ENCODE measurements around the gene ZFPM1.
"Not testable (repeated sequence)": the region's sequence is repeated elsewhere in the genome, so short reads cannot be mapped to it uniquely, and the experiment has no call there.

Gene ZFPM1

DNA sequence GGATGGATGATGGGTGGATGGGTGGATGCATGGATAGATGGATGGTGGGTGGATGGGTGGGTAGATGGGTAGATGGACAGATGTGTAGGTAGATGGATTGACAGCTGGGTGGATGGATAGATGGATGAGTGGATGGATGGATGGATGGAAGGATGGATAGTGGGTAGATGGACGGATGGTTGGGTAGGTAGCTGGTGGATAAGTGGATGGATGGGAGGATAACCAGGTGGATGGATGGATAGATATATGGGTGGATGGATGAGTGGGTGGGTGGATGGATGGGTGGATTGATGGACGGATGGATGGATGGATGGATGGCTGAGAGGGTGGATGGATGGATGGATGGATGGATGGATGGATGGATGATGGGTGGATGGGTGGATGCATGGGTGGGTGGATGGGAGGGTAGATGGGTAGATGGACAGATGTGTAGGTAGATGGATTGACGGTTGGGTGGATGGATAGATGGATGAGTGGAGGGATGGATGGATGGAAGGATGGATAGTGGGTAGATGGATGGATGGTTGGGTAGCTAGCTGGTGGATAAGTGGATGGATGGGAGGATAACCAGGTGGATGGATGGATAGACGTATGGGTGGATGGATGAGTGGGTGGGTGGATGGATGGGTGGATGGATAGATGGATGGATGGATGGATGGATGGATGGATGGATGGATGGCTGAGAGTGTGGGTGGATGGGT, 65.5 kb downstream of the ZFPM1 start:
- DNase-seq: not testable (repeated sequence)

DNA sequence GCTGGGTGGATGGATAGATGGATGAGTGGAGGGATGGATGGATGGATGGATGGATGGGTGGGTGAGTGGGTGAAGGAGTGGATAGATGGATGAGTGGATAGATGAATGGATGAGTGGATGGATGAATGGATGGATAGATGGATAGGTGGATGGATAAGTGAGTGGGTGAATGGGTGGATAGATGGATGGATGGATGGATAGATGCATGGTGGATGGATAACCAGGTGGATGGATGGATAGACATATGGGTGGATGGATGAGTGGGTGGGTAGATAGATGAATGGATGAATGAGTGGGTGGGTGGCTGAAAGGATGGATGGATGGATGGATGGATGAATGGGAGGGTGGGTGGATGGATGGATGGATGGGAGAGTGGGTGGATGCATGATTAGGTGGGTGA, 66.2 kb downstream of the ZFPM1 start:
- DNase-seq: no peak

DNA sequence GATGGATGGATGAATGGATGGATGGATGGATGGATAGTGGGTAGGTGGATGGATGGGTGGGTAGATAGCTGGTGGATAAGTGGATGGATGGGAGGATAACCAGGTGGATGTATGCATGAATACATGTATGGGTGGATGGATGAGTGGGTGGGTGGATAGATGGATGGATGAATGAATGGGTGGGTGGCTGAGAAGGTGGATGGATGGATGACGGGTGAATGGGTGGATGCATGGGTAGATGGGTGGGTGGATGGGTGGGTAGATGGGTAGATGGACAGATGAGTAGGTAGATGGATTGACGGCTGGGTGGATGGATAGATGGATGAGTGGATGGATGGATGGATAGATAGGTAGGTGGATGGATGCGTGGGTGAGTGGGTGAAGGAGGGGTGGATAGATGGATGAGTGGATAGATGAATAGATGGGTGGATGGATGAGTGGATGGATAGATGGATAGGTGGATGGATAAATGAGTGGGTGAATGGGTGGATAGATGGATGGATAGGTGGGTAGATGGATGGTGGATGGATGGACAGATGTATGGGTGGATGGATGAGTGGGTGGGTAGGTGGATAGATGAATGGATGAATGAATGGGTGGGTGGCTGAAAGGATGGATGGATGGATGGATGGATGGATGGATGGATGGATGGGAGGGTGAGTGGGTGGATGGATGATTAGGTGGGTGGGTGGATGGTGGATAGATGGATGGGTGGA, 67.0 kb downstream of the ZFPM1 start:
- no peak for DNase-seq

DNA sequence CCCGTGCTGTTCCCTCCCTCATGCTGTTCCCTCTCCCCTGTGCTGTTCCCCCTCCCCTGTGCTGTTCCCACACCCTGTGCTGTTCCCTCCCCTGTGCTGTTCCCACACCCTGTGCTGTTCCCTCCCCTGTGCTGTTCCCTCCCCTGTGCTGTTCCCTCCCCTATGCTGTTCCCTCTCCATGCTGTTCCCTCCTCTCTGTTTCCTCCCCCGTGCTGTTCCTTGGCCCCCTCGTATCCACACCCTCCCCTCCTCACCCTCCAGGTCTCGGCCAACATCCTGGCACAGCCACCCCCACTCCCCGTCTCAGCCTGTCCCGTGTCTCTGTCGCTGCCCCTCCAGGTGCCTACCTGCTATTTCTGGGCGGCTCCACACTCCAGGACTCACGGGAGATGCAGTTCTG, 68.6 kb downstream of the ZFPM1 start:
- DNase-seq: no peak

DNA sequence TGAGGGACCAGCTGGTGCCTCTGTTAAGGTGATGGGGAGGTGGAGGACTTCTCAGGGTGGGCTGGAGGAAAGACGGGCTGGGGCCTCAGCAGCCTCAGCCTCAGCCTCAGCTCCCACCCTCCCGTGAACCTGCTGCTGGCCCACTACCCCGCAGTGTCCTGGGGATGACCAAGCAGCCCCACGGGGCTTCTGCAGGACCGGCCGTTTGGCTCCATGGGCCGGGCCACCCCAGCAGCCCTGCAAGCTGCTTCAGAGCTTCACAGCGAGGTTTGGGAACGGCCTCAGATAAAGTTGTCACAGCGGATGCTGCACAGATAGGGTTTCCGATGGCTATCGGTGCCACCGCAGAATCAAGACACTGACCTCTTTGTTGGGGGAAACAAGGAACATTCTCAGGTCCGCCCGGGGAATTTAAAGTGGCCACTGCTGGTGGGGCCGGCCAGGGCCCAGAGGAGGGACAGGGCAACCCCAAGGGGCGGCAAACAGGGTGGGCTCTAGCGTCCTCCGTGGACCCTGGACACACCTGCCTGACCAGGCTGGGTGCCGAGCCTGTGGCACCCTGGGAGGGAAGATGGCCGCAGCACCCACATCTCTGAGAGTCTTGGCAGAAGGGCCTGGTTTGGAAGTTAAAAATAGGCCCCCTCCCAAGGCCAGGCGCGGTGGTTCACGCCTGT, 69.3 kb downstream of the ZFPM1 start:
- no peak for DNase-seq

DNA sequence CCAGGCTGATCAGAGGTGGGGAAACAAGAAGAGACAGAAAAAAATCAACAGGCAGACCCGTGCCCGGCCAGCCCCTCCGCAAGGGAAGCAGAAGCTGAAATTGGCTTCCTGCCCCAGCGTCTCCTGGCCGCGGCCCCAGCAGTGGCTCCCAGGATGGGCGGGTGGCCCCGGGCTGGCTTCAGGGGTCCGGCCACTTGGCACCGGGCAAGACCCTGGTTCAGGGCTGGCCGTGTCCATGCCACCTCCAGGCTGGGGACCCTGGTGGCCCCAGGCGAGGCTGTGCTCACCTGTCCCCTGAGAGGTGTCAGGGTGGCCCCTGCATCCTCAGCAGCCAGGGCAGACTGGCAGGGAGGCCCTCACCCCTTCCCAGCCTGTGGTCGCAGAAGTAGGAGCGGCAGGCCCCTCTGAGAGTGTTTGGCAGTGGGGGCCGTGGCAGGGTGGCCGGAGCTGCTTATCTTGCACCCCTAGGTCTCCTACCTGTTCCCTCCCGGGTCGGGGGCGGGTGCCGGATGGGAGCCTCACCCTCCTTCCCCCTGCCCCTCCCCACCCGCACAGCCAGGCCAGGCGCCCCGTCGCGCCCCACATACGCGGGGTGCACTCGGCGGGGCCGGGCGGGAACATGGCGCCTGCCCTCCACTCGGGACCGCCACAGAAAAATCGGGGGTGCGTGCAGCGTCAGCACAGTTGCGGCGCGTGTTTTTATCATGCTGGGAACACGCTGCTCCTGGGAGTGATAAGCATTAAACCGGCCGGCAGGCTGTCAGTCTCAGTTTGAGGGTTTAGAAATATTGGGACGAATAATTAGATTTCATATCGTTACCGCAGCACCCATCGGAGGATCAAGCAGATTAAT, 70.5 kb downstream of the ZFPM1 start:
- no peak for DNase-seq

DNA sequence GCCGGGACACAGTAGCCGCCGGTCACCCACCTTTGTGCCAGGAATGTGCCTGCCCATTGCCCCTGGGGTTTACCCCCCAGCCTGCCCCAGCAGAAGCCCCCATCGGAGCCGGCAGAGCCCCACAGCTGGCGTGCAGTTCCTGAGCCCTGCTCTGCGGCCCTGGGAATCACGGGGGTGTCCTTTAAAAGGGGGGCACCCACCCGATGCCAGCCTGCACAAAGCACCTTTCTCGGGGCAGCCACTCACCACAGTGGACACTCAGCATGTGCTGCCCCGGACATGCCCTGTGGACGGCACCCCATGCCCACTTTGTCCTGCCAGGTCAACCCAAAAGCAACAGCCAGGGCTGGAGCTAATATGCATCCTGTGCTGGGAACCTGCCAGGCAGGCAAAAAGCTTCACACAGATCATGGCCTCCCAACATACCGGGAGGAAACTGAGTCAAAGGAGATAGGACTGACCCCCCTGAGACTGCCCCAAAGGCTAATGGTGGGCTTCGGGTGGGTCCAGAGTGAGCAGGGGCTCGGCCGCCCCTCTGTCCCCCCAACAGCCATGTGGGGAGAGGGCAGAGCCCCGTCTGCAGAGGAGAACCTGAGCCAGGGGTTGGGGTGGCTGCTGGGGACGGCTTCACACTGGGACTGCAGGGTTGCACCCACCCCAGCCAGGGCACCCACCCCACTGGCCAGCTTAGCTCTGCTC, 71.3 kb downstream of the ZFPM1 start:
- DNase-seq: no peak

DNA sequence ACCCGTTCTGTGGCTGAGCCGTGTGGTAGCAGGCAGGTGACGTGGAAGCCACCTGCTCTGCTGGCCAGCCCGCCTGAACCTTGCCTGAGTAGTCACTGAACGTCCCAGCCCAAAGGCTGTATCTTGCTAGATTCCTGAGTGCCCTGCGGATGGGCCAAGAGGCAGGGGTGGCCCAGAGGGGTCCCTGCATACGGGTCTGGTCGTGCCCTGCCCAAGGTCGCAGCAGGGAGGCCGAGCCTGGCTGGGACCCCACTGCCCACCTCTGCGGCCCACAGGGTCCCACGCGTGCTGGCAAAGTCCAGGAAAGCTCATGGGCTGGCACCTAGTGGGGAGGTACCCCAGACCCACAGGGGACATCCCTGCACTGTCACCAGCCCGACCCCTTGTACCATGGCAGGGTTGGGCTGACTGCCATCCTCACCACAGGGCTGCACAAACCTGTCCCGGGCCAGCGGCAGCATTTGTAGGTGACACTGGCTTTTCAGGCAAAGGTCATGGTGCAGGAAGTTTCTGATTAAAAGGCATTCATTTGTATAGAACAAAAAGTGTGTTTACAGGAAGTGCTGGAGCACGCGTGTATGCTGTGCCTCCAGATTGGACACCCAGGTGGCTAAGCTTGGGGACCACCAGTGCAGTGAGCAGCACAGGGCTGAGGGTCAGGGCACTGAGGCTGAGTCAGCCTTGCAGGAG, 72.0 kb downstream of the ZFPM1 start:
- DNase-seq: no peak

DNA sequence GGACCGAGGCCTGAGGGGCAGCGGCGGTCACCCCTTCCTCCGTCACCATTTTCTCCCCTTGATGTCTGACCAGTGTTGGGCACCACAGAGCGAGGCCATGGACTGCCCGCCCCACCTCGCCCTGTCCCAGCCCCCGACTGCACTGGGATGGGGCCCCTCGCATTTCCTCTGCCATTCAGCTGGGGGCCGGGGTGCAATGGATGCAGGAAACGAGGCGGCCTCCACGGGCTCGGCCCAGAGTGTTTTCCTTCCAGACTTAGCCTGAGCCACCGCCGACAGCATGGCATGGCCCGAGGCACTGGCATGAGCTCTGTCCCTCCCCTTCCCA, 72.5 kb downstream of the ZFPM1 start:
- DNase-seq: no peak

DNA sequence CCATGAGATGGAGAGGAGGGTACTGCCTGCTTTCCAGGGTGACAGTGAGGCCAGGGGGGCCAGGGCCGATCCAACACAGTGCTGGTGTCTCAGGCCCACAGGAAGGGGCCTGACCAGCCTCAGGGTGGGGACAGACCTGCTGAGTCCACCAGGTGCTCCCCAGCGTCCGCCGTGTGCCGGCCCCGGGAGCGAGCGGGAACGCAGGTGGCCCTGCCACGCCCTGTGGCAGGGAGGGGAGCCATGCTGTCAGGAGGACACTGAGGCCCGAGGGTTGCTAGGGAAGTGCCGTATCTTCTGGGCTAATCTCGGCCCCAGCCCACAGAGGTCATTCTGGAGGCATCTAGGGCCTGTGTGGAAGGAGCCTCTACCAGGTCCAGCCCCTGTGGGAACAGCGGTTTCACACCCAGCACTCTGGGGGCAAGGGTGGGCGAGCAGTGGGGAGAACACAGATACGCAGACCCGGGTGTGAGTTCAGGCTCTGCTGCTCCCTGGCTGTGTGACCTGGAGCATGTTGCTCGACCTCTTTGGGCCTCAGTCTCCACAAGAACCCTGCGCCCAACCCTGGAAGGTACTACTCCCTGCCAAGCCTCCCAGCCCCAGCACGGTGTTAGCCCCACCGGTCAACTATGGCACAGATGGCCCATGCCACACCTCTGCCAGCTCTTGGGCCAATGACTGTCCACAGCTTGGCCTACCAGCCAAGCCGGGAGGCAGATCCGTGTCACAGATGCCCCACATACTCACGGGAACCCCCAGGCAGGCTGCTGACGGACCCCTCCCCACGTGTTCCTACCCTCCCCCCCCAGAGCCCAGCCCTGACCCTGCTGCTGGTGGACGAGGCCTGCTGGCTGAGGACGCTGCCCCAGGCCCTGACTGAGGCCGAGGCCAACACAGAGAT, 73.2 kb downstream of the ZFPM1 start:
- DNase-seq: no peak

DNA sequence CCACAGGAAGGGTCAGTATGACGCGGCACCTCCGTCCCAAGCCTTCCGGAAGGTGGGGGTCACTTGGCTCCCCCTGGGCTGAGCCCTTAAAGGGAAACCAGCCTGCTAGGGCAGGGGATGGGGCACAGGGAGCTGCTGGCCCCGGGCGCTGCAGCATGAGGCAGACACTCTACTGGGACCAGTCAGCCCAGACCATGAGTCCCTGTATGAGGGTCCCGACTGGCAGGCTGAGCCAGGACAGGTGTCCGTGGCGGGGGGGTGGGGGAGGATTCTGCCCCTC, 73.8 kb downstream of the ZFPM1 start:
- DNase-seq: no peak

DNA sequence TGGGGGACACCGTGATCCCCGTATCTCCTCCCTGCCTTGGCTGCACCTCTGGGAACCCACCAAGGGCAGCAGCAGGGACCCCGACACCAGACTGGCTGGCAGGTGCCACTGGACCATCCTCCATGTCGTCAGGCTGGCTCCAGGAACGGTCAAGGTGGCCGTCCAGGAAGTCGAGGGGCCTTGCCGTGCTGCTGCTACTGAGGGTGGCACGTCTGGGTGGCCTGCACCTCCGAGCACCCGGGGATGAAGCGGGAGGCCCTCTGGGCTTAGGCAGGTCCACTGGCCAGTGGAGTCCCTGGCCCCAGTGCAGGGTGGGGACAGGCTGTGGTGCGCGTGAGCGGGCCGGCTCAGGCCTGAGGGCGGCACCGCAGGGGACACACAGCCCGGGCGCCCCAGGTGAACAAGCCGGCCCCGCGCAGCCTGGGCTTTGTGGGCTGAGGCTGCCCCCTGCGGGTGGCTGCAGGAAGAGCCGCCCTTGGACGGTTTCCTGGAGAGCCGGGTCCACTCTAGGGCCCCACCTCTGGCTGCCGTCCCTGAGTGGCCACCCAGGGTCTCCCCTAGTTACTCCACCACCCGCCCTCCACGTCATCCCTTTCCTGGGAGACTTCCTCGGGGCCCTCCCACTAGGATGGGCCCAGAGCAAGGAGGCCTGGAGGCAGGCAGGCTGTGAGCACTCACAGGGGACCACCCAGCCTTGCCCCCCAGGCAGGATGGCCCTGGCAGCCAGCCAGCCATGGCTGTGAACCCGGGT, 74.3 kb downstream of the ZFPM1 start:
- DNase-seq: no peak

DNA sequence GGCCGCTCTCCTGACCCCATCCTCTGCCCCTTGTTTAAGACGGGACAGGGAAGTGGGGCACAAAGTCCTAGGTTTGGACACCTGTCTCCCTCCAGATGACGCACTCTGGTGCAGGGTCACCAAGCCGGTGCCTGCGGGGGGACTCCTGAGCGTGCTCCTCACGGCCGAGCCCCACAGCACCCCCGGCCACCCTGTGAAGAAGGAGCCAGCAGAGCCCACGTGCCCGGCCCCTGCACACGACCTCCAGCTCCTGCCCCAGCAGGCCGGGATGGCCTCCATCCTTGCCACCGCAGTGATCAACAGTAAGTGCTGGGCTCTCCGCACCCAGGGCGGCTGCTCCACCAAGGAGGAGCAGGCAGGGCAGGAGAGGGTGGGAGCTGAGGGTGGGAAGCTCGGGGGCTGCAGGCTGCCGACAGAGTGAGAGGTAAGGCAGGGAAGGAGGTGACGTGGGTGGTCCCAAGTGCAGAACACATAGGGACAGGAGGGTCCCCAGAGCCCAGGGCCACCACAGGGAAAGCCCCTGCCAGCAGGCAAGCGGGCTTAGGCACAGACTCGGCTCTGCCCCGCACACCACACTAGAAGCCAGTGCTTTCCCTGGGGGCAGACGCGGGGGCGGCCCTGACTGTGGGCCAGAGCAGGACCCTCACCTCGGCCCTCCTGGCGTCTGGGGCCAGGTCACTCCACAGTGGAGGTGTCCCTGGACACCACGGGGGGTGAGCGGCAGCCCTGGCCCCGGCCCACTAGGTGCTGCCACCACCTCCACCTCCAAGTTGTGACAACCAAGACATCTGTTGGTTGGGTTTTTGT, 75.1 kb downstream of the ZFPM1 start:
- no peak for DNase-seq

DNA sequence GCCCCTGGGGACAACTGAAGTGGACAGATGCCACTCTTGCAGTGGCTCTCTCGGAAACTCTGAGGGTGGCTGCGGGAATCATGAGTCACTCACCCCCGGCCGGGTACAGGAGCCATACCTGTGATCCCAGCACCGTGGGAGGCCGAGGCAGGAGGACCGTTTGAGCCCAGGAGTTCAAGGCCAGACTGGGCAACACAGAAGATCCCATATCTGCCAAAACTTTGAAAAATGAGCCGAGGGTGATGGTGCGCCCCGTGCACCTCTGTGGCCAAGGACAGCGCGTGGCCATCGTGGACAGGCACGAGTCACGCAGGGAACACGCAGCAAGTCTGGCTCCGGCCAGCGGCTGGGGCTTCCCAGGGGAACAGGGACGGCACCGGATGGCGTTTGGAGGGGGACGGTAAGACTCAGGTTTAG, 75.8 kb downstream of the ZFPM1 start:
- no peak for DNase-seq

DNA sequence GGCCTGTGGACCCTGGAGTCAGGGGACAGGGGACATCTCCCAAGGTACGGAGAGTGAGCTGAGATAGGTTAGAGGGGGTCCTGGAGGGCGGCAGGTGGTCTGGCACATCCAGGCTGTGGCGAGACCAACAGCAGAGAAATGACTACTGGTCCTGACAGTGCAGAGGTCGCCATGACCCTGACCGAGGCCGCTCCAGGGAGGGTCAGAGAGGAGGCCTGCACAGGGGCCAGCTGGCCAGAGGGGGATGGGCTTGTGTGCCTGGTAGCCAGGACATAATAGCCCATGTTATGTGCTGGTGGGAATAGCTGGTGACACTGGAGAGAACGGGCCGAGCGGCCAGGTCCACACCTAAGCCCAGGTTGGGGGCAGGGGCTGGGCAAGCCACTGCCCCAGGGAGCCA, 76.5 kb downstream of the ZFPM1 start:
- no peak for DNase-seq

DNA sequence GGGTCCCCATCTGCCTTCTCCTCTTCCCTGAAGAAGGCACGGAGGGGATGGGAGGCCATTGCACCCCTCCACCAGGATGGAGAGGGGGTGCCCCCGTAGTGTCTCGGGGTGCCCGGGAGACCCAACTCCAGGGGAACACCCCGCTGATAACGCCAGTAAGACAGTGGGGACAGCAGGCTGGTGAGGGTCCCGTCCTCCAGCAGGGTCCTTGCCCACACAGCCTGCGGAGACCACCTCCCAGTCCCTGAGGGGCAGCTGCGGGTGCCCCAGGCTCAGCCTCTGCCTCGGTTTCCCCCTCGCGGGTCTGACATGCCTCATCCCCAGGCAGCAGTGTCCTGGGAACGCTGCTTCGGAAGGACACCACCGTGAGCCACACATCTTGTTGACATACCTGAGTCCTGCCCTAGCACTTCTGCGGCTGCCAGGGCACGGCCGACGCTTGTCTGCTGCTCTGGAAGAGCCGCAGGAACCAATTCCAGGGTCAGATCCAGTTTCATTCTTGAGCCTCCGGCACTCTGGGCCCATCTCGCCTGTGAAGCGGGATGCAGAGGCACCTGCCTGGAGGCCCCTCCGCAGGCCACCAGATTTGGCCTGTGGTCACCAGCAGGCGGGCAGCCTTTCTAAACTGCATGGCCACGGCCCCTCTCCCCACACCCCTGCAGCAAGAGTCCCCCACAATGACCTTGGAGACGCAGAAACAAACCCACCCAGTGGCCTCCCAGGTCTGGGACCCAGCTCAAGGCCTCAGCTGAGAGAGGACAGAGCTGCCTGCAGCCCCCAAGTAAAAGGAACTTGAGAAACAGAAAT, 77.2 kb downstream of the ZFPM1 start:
- no peak for DNase-seq

DNA sequence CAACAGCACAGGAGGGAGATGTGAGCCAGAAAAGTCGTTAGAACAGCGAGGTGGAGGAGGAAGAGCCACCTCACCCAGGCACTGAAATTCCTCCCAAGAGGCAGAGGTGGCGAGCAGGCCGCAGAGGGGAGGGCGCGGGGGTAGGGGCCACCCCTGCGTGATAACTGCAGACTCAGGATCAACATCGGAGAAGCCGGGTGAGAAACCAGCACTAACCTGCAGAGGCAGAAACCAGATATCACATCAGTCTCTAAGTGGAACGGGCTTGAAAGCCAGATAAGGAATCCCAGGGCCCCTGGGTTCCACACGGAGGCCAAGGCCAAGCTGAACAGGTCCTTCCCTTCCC, 77.8 kb downstream of the ZFPM1 start:
- DNase-seq: no peak

DNA sequence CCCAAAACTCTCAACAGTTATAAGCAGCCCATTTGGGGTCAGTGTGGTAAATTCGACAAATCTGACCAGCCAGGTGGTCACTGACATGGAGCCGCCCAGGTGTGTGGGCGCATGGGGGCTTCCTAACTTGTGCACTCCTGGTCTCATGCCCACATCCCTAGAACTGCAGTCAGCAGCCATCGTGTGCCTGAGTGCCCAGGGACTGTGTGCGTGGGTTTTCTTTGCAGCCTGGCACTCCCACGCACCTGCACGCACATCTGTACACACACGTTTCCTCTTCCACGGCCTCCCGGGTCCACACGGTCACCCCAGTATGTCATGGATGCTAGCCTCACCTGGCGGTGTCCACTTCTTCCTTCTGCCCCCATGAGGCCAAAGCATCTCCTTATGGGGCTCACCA, 78.3 kb downstream of the ZFPM1 start:
- no peak for DNase-seq

DNA sequence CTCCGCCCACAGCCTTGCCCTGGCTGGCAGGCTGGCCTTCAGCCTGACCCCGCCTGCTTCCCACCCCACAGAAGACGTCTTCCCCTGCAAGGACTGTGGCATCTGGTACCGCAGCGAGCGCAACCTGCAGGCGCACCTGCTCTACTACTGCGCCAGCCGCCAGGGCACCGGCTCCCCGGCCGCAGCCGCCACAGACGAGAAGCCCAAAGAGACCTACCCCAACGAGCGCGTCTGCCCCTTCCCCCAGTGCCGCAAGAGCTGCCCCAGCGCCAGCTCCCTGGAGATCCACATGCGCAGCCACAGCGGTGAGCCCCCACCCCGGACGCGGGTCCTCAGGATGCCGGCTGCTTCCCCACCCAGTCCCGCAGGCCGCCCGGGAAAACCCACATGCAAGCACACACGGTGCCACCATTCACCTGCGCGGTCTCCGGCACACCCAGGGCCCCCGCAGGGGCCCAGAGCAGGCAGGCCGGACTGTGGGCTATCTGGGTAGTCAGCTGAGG, 78.9 kb downstream of the ZFPM1 start:
- no peak for DNase-seq

All from DMS79 (cell line).